ENCODE data around the gene PPM1L.

Gene PPM1L

DNA sequence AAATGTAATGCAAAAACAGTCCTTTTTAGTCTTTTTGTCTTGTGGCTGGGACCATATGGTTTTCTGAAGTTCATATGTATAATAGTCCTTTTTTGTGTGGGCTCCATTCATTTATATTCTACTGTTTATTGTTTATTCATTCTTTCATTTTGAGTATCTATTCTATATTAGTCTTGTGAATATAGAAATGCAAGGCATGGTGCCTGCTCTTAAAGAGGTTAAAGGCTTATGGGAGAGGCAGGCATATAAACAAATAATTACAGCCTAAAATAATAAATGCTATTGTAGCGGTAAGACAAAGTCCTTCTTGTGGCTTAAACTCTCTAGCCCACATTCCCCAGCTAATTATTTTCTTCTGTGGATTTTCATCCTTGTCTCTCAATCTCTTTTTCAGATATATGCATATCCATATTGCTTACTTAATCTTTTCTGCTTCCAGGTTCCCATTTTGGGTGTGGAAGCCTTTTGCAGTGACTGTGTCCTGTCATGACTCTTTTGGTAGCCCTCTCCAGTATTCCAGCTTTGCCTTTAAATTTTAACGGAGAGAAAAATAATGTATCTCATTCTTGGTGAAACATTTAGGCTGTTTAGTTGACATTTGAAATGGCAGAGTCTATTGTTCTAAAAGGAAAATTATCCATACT, 101.6 kb downstream of the PPM1L start:
- DNase-seq: no peak

DNA sequence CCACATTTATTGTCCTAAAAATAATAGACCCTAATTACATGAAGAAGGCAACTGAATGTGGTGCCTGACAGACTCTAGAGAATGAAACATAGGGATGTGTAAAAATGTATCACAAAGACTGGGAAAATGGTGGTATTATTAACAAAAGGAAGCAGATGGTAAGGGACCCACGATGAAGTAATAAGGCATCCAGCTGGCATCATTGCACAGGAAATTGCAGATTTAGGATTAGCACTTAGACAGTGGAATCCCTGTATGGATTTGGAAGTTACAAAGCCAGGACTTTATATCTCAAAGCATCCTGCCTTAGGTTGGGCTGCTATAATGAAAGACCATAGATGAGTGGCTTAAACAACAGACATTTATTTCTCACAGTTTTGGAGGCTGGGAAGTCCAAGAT, 104.3 kb downstream of the PPM1L start:
- DNase-seq: peak in 1 of 2 experiments; percentile 22

DNA sequence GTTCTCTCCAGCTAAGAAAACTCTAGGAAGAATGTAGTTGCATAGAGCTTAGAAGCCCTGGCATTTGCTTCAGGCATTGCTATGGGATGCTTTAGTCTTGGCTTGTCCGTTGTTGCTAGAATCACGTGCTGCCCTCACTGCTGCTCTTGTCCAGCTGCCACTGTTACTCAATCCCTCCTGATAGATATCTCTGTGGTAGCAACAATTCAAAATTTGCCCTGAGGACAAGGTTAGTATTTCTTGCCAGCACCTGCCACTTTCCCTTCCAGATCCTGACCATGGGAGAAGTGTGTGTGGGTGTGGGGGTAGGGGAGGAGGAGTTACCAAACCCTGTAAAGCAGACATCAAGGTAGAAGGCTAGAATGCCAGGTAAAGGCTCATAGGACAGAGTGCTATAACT, 113.8 kb downstream of the PPM1L start:
- DNase-seq: no peak

DNA sequence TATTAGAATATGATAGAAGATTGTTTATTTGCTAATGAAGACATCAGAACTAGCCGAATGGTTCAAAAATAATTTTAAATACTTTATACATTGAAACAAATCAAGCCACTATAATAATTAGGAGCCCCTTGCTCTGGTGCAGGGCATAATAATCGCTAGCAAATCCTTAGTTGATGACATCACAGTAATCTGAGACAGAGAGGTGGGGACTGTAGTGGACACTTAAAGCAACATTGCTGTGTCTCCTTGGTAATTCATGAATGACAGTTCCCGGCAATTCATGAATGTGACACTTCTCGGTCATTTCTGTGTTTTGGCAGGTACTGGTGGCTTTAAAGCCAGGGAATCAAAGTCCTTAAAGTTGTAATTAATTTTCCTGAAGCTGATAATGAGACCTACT, 114.3 kb downstream of the PPM1L start:
- DNase-seq: no peak

DNA sequence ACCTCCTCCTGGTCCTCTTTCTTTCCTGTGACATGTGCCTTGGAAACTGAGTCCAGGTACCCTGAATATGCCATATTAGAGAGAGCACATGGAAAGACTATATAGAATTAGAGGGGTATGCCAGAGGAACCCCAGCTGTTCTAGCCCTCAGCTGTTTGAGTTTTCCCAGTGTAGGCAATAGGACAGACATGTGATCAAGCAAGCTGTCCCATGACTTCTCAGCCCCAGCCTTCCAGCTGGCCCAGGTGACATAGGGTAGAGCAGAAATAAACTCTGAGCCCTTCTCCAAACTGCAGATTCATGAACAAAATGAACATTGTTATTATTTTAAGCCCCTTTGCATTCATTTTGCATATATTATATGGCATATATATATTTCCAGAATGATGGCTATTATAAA, 118.7 kb downstream of the PPM1L start:
- DNase-seq: no peak

DNA sequence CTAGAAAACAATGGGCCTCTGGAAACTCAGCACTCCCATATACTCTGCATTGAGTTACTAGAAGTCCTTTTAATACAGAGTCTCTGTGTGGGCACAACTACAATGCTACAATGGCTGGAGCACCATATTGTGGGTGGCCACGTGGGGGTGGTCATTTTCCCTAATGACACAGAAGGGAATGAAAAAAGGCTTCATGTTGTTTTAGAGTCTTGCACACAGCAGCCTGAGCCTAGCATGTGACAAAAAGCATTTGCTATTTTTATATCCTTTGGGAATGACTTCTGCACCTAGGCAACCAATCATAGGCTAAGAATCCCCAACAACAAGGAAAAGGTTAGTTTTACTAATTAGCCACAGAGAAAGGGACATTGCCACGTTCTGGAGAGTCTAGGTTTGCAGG, 120.6 kb downstream of the PPM1L start:
- DNase-seq: no peak

DNA sequence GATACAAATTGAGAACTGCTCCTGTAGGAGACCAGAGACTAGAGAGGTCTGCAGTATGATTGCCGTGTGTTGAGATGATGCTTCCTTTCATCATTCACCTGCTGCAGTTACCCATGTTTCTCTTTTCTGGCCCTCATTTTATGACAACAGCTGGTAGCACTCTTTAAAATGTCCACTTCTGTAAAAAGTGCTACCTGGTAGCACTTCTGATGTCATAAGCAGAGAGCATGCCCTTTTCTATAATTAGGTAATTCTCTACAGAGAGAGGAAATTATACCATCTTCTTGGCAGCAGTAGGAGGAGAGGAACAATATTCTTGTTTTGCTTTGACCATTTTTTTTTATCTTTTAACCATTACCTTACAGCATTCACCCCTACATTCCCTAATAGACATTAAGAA, 123.8 kb downstream of the PPM1L start:
- no peak for DNase-seq

DNA sequence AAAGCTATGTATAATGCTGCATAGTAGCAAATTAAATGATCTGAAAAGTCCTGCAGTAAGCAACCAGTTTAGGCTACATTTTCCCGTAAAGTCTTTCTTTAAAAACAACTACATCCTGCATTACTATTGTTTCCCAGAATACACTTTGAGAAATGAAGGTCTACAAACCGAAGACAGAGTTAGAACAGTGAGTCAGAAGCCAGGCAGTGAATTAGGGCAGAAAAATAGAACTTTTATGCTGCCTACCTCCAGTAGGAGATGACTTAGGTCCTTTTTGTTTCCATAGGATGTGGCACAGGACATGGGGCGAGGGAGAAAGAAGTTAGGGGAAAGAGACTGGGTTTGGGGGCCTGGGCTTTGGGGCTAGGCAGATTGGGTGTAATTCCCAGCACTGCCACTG, 127.3 kb downstream of the PPM1L start:
- DNase-seq: no peak

DNA sequence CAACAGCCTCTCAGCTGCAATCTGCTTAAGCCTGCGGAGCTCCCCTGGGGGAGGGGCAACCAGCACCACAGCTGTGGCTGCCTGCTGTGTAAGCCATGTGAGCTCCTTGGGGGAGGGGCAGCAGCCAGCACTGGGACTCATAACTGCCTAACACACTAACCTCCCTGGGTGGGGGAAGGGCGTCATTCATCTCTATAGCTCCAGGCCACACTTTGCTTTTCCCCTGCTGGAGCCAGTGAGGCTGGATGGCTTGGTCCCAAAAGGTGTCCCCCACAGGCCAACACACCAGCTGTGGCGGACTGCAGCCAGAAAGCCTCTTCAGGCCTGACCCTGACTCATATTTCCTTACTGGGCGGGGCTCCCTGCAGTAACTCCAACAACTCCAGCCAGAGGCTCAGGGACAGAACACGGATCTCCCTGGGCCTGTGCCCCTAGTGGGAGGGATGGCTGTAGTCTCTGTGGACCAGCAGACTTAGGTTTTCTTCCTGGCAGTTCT, 129.8 kb downstream of the PPM1L start:
- DNase-seq: peak; percentile 3 to 77

DNA sequence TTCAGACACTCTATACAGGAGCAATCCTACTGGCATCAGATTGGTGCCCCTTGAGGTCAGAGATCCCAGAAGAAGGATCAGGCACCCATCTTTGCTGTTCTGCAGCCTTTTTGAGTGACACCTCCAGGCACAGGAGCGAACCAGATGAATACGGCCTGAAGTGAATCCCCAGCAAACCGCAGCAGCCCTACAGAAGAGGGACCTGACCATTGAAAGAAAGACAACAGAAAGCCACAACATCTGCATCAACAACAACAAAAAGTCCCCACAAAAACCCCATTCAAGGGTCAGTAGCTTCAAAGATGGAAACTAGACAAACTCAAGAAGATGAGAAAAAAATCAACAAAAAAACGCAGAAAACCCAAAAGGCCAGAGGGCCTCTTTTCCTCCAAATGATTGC, 130.4 kb downstream of the PPM1L start:
- no peak for DNase-seq

DNA sequence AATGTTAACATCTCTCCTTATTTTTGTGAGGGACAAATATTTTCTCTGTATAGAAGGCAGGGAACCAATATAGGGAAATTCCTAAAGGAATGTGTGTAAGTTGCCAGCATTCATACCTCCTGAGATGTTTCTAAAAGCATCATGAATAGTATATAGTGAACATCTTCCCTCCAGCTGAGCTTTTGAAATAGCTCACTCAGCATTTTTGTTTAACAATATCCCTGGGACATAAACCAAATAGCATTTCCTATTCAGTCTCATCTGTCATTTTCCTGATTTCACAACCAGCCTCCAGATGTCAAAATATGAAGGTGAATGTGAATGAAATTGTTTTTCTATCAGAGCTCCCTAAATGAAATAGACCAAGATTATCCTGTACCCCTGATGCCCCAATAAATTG, 137.2 kb downstream of the PPM1L start:
- DNase-seq: no peak

DNA sequence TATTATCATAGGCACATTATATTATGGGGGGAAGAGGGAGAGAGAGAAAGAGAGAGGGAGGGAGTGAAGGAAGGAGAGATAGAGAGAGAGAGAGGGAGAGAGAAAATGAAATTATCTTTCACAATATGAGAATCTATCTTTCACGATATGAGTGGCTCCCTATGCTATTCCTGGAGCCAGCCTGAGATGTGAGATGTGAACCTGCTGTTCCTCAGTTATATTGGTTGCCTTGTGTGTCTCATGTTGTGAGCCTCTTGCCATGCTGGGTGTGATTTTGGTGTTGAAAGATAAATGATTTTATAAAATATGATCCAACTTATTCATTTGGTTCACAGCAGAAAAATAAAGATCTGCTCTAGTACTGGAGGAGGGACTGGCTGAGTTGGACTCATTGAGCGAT, 148.7 kb downstream of the PPM1L start:
- no peak for DNase-seq

DNA sequence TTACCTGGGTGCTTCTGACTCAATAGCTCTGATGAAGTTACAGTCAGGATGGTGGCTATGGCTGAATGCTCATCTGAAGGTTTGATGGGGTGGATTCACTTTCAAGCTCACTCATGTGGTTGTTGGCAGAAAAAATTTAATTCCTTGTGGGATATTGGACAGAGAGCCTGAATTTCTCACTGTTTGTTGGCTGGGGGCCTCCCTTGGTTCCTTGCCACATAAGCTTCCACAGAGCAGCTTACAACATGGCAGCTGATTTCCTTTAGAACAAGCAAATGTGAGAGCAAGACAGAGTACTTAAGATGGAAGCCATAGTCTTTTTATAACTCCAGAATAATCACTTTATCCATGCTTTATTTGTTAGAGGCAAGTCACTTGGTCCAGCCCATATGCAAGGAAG, 150.6 kb downstream of the PPM1L start:
- DNase-seq: no peak

DNA sequence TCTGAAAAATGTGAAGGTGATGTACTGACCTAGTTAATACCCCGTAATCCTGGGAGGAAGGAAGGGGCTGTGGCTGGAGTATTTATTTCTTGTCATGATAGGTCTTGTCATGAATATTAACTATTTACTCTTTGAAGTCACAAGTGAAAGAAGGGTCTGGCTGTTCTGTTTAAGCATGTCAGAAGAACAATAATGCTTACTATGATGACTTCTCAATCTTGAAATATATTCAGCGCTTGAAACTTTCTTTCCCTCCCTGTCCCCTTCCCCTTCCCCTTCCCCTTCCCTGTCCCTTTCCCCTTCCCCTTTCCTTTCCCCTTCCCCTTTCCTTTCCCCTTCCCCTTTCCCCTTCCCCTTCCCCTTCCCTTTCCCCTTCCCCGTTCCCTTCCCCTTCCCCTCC, 153.9 kb downstream of the PPM1L start:
- no peak for DNase-seq

DNA sequence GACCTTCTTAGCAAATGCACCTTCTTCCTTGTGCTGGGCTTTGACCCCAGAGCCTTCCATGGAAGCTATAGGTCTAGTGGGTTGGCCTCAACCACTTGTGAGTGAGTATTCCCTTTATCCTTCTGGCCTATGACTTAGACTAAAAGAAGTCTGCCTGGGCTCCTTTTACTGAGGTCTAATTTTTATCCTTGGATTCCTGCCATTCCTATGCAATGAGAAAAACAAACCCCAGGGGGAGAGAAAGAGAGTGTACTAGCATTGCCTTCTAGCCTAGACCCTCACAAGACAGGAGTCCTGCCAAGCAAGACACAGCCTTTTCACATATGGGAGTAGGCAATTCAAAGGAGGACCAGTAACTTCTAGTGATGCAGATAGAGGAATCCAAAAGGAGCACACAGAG, 155.4 kb downstream of the PPM1L start:
- DNase-seq: no peak

DNA sequence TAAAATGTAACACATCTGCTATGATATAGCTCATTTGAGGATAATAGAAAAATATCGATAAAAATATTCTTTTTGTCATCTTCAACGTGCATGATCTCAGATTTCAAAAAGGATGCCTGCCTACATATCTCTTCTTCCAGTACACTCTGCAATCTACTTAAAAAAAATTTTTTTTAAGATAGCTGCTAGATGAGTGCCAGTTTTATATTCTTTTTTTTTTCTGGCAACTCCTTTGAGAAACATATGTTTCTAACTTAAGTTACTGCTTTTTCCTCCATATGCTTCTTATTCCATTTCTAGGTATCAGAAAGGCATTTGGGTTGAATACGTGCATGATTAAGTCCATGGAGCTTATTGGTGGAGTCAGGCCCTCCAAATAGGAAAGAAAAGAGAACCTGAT, 160.4 kb downstream of the PPM1L start:
- DNase-seq: no peak

DNA sequence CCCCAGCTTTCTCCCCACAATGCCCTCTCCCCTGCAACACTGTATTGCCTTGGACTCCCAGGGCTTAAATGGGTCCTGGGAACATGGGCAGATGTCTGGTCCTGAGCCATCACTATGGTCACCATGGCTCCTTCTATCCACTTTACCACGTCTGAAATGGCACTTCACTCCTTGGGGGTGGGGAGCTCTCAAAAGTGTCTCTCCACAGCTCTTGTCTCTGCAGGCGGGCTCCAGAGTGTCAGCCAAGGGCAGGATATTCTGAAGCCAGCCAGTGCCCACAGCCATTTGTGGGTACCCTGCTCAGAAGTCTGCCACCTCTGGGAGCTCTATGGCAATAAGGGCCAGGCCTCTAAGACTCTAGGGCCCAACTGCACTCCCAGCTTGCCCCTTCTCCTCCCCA, 163.9 kb downstream of the PPM1L start:
- no peak for DNase-seq

DNA sequence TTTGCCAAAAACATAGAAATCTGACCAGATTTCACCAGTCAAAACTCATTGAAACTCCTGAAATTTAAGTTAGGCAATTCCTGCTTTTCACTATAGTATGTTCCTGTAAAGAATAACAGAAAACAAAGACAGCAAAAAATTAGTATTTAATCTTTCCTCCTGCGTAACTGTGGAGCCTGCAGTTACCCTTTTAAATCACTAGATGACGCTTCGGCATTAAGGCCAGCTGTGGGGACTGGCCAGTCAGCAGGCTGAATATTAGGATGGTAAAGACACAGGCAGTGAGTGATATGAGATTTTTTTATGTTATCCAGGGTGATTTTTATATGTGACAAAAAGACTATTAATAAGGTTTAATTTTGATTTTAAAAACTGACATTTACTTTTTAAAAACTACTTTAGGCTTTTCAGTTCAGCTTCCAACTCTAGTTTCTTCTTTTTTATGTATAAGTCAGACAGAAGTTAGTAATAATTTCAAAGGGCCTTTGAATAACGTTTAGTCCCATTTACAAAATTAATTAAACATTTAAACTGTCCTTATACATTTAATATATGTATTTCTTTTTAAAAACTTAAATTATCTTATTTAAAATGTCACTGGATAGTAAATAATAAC, 165.1 kb downstream of the PPM1L start:
- DNase-seq: peak in 1 of 2 experiments; percentile 52

DNA sequence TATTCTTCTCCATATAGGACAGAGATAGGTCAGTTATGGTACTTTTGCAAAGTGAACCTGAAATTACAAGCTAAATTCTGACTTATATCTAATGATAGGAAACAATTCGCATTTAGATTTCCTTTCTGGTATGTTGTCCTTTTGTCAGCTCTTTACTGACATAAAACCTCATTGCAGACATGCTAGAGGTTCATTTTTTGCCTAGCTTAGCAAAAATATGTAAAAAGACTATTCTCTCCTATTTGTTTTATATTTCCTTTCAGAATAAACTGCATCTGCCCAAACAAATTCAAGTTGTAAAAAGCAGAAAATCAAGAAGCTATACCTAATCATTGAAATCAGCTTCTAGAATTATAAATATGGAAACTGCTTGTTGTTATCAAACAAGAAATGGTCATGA, 168.7 kb downstream of the PPM1L start:
- no peak for DNase-seq

DNA sequence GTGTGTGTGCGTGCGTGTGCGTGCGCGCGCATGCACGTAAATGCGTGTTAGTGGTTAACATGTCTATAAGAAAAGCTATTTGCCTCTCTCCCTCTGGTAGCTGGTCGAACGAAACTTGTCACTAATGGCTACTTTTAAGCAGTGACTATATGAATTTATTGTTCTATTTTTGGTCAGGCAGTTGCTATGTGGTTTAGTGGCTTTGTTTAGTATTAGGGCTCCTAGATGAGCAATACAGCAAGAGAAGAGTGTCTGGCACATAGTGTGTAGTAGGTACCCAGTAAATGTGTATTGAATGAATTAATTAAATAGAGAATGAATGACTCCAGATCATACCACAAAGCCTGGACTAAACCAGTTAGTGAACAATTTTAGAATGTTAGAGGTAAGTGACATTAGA, 171.6 kb downstream of the PPM1L start:
- no peak for DNase-seq

DNA sequence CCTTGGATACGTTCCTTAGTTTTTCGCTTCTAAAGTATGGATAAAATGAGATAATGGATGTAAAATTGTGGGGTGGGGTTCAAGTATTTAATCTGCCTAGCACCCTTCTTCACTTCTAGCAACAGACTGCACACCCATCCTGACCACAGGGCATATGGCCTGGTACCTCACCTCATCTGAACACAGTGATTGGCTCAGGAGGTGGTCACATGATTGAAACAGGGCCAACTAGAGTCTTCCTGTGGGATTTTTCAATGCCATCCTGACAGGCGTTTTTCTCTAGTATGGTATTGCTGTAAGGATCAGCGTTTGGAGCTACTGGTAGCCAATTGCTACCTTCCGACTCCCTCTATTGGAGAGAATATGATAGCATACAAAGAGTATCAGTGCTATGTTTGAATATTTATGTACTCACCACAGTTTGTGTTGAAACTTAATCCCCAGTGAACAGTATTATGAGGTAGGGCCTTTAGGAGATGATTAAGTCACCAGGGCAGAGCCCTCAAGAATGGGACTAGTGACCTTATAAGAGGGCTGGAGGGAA, 172.2 kb downstream of the PPM1L start:
- peak in 1 of 2 experiments; percentile 49 for DNase-seq

DNA sequence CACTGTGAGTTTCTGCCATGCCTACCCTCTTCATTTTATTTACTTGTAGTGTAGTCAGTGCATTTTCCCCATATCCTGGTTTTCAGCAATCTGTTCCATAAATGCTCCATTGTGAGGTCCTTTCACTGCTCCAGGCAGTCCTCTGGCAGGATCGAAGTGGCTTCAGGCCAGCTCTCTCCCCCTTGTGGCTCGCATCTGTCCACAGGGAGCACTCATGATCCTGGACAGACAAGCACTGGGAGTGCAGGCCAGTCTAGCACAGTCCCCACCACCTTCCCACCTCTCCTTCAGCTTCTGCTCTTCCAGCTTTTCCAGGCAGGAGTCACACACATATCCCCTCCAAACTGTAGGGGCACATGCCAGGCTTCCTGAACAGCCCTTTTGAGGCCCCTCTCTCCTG, 173.6 kb downstream of the PPM1L start:
- DNase-seq: peak in 1 of 2 experiments; percentile 64

DNA sequence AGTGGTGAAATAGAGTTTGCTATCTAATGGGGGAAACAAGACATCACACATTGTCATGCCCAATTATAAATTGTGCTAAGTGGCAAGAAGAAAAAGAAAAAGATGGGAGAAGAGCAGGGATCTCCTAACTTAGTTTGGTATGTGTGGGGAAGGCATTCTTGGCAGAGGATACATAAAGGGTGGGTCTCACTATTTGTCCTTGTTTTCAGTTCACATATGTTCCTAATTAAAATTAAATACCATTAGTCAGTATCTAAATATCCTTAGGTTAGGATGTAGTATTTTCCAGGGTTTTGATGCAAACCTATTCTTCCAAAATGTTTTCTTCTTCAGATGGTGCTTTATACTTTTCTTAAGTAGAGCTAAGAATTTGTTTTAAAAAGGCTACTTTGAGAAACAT, 175.4 kb downstream of the PPM1L start:
- no peak for DNase-seq

DNA sequence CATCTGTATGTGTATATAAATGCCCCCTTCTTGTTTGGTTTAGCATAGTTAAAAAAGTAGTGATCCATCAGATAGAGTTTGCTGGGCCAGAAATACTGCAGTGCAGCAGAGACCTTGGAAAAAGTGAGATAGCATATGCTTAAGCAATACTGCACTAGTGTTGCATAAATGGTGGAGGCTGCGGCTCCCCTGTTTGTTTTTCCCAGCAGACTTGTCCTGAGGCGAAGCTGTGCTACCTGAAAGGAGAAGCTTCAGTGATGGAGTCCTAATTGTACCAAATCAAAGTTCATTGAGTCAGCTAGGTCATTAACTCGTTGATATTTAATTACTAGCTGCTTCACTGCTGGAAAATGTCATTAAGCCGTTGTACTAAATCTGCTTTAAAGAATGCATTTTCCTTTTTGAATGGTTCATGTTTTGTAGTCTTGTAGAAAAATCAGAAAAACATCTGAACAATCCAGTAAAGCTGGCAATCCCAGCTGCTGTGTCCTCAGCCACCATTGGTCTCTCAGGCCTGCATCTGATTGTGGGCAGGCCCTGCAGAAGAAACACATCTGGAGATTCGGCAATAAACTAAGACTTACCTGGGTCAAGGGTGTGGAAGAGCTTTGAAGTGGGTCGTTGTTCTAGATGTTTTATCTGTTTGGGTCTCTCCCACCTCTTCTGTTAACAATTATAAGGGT, 179.5 kb downstream of the PPM1L start:
- no peak for DNase-seq
